H1 (cell line): ENCODE results near the gene NCKIPSD. TPM values are rescaled to one million over a fixed set of nuclear protein-coding genes. Genes with fewer than 3 reads are reported as not detected.

Experiments used
- SUZ12 ChIP-seq: fragments of 200-600 bp; sonication (generic); IDR thresholded peaks from 2 replicates; pipeline ENCODE4 v1.6.1; 2012; ENCODE audit warnings: mild to moderate bottlenecking, inconsistent platforms, low read length, moderate library complexity, mixed read lengths
- polyA plus RNA-seq, 7 experiments: library from polyadenylated mRNA; depleted of rRNA in 3 of 7; stranded (reverse) in 5 of 7; unstranded in 2 of 7; fragments of >200 nt in 5 of 7; fragments of 200-250 nt in 2 of 7; gene quantifications; 1 replicate in 5 of 7; 2 replicates in 1 of 7; 4 replicates in 1 of 7; pipeline versions ENCODE4 v1.2.1 to v1.2.3, GENCODE V29; 2011 to 2013; ENCODE audit warnings: missing spikeins in 2 of 7, mixed read lengths in 2 of 7
- total RNA-seq: library from RNA; stranded (reverse); fragmentation: NEBNext Ultra II Directional; extraction: Animal tissue kit (Norgen Biotek cat#: 25700); gene quantifications from 2 replicates; pipeline ENCODE4 v1.2.1, GENCODE V29; 2021
- TF ChIP-seq, protein P1 (sequence below): fragments of 300-600 bp; sonication (generic); IDR thresholded peaks from 2 replicates; pipeline ENCODE4 v1.7.1; 2012; ENCODE audit warnings: low read length, moderate library complexity, mild to moderate bottlenecking, inconsistent platforms; ENCODE audit not compliant: insufficient replicate concordance
- TF ChIP-seq, protein P2 (sequence below): IDR thresholded peaks from 2 replicates; pipeline ENCODE4 v1.6.1; 2012; ENCODE audit warnings: inconsistent platforms

The NCKIPSD gene
- total and polyA plus RNA-seq, 2 of the 8 experiments (the other 6 are each of a cell fraction or from before 2014, with no cell fraction given), result 34.7 to 91.8 TPM

DNA sequence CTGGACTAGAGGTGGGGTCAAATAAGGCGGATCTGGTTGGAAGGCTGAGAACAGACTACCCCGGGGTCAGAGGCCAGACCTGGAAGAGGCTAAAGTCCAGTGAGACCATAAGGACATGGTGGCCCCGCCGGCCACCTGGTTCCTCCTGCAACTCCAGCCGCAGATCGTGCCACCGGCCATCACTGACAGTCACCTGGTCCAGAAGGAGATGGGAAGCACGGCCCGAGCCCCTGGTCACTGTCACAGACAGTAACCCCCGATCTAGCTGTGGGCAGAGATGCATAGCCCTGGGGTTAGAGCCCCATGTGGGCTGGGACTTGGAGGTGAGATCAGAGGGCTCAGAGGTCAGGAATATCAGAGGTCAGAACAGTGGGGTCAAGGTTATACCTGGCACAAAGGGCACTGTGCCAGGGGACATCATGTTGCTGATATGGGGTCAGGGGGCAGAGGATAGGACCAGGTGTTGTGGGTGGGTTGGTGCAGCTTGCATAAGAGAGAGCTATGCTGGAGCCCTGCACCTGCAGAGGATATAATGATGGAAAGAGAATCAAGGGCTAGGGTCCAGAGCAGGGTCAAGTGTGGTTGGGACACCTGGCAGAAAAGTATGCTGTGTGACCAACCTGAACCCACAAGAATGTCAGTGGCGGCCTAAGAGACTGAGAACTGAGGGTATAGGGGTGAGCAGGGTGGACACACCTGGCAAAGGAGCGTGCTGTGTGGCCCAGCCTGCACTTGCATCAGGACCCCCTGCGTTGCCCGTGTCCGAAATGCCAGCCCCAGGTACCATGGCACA lies 32.6 kb downstream of the NCKIPSD start (continued):
- TF ChIP-seq, protein P1, sequence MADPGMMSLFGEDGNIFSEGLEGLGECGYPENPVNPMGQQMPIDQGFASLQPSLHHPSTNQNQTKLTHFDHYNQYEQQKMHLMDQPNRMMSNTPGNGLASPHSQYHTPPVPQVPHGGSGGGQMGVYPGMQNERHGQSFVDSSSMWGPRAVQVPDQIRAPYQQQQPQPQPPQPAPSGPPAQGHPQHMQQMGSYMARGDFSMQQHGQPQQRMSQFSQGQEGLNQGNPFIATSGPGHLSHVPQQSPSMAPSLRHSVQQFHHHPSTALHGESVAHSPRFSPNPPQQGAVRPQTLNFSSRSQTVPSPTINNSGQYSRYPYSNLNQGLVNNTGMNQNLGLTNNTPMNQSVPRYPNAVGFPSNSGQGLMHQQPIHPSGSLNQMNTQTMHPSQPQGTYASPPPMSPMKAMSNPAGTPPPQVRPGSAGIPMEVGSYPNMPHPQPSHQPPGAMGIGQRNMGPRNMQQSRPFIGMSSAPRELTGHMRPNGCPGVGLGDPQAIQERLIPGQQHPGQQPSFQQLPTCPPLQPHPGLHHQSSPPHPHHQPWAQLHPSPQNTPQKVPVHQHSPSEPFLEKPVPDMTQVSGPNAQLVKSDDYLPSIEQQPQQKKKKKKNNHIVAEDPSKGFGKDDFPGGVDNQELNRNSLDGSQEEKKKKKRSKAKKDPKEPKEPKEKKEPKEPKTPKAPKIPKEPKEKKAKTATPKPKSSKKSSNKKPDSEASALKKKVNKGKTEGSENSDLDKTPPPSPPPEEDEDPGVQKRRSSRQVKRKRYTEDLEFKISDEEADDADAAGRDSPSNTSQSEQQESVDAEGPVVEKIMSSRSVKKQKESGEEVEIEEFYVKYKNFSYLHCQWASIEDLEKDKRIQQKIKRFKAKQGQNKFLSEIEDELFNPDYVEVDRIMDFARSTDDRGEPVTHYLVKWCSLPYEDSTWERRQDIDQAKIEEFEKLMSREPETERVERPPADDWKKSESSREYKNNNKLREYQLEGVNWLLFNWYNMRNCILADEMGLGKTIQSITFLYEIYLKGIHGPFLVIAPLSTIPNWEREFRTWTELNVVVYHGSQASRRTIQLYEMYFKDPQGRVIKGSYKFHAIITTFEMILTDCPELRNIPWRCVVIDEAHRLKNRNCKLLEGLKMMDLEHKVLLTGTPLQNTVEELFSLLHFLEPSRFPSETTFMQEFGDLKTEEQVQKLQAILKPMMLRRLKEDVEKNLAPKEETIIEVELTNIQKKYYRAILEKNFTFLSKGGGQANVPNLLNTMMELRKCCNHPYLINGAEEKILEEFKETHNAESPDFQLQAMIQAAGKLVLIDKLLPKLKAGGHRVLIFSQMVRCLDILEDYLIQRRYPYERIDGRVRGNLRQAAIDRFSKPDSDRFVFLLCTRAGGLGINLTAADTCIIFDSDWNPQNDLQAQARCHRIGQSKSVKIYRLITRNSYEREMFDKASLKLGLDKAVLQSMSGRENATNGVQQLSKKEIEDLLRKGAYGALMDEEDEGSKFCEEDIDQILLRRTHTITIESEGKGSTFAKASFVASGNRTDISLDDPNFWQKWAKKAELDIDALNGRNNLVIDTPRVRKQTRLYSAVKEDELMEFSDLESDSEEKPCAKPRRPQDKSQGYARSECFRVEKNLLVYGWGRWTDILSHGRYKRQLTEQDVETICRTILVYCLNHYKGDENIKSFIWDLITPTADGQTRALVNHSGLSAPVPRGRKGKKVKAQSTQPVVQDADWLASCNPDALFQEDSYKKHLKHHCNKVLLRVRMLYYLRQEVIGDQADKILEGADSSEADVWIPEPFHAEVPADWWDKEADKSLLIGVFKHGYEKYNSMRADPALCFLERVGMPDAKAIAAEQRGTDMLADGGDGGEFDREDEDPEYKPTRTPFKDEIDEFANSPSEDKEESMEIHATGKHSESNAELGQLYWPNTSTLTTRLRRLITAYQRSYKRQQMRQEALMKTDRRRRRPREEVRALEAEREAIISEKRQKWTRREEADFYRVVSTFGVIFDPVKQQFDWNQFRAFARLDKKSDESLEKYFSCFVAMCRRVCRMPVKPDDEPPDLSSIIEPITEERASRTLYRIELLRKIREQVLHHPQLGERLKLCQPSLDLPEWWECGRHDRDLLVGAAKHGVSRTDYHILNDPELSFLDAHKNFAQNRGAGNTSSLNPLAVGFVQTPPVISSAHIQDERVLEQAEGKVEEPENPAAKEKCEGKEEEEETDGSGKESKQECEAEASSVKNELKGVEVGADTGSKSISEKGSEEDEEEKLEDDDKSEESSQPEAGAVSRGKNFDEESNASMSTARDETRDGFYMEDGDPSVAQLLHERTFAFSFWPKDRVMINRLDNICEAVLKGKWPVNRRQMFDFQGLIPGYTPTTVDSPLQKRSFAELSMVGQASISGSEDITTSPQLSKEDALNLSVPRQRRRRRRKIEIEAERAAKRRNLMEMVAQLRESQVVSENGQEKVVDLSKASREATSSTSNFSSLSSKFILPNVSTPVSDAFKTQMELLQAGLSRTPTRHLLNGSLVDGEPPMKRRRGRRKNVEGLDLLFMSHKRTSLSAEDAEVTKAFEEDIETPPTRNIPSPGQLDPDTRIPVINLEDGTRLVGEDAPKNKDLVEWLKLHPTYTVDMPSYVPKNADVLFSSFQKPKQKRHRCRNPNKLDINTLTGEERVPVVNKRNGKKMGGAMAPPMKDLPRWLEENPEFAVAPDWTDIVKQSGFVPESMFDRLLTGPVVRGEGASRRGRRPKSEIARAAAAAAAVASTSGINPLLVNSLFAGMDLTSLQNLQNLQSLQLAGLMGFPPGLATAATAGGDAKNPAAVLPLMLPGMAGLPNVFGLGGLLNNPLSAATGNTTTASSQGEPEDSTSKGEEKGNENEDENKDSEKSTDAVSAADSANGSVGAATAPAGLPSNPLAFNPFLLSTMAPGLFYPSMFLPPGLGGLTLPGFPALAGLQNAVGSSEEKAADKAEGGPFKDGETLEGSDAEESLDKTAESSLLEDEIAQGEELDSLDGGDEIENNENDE, result no peak
- TF ChIP-seq SUZ12, result no peak
- TF ChIP-seq, protein P2, sequence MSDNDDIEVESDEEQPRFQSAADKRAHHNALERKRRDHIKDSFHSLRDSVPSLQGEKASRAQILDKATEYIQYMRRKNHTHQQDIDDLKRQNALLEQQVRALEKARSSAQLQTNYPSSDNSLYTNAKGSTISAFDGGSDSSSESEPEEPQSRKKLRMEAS, result no peak
